Colonic mucosa (tissue), 4 donors: ENCODE measurements around the gene ZNHIT1. TPM values are rescaled to one million over a fixed set of nuclear protein-coding genes. Genes with fewer than 3 reads are reported as not detected.

ENCODE experiments used
- DNase-seq: peaks from one replicate; pipeline ENCODE4 v3.0.0-alpha.2; 2020
- H3K27ac ChIP-seq: fragments of 200-600 bp; one replicate; pipeline ENCODE4 v1.8.0; 2021
- H3K27me3 ChIP-seq: fragments of 200-600 bp; one replicate; pipeline ENCODE4 v1.8.0; 2021
- H3K36me3 ChIP-seq: fragments of 200-600 bp; one replicate; pipeline ENCODE4 v1.8.0; 2021
- H3K4me1 ChIP-seq: fragments of 200-600 bp; one replicate; pipeline ENCODE4 v1.8.0; 2021; ENCODE audit warnings: mild to moderate bottlenecking
- H3K4me3 ChIP-seq: fragments of 200-600 bp; one replicate; pipeline ENCODE4 v1.8.0; 2021
- H3K9ac ChIP-seq, 2 donors: one replicate each; pipeline ENCODE4 v1.7.0; 2013; ENCODE audit warnings: control low read depth in 2 of 2, low read depth in 2 of 2, low read length in 2 of 2
- H3K9me3 ChIP-seq: fragments of 200-600 bp; one replicate; pipeline ENCODE4 v1.8.0; 2021
- intact Hi-C: fragments of 100-400 bp; cut with DNase I; formaldehyde crosslinking; loops from one replicate; pipeline ENCODE4 v1.14.1; 2022
- total RNA-seq, 2 donors: library from RNA; stranded (reverse); fragmentation: NEBNext Ultra II Directional in 1 of 2; extraction: Animal tissue kit (Norgen Biotek cat#: 25700) in 1 of 2; gene quantifications; one replicate each; pipeline ENCODE4 v1.2.1, GENCODE V29; 2021
- TF ChIP-seq, protein P1 (sequence below): fragments of 200-600 bp; IDR thresholded peaks from one replicate; pipeline ENCODE4 v1.8.0; 2022; ENCODE audit warnings: antibody characterized with exemption, mild to moderate bottlenecking
- donor health status: healthy.
- donor health status: DM: no; HTN: no; CAD: no.
- donor health status: DM: no; HTN: no; CAD: no.

Gene ZNHIT1
- total RNA-seq, 2 donors from 2014 or later, result 85.7 to 98.1 TPM

DNA sequence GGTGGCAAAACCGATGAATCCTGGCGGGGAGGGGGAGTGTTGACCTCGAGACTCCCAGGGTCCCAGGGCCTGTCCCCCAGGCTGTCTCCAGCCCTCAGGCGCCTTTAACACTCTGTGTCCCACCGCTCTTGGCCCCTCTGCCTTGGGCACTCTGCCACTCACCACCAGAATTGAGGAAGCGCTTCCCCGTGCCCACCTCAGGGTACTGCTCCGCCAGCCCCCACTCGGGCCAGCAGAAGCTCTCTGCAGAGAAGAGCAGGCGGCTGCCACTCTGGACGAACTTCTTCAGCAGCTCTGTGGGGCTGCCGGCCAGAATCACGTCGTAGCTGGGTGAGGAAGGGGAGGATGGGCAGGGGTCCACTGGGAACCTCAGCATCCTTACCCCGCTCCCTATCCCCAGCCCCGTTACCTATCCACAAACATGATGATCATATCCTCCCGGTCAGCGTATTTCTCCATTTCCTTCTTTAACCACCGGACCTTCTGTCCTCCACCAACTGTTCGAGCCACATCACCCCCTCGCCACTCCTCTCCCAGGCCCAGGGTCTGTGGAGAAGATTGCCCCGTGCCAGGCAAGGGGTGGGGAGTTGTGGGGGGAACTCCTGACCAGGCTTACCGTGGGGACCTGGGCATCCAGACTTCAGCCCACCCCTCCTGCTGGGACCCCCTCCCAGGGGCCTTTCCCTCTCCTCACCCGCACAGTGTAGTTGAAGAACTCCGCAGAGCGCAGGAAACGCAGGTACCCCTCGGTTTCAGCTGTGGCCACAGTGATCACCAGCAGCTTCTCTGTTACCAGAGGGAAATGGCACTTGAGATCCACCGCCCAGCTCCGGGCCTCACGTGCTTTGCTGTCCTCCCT, 1.7 kb upstream of the ZNHIT1 start:
- H3K36me3 ChIP-seq, result no peaks in the 10 kb centered on the region
- peaks cover 5% of the 10 kb centered on the region for H3K4me1 ChIP-seq
- H3K27ac ChIP-seq, result peak overlapping the region; percentile 97
- peak; percentile 46 for DNase-seq
- intact Hi-C loops, result no loop called here
- no peaks in the 10 kb centered on the region for H3K27me3 ChIP-seq
- TF ChIP-seq, protein P1, sequence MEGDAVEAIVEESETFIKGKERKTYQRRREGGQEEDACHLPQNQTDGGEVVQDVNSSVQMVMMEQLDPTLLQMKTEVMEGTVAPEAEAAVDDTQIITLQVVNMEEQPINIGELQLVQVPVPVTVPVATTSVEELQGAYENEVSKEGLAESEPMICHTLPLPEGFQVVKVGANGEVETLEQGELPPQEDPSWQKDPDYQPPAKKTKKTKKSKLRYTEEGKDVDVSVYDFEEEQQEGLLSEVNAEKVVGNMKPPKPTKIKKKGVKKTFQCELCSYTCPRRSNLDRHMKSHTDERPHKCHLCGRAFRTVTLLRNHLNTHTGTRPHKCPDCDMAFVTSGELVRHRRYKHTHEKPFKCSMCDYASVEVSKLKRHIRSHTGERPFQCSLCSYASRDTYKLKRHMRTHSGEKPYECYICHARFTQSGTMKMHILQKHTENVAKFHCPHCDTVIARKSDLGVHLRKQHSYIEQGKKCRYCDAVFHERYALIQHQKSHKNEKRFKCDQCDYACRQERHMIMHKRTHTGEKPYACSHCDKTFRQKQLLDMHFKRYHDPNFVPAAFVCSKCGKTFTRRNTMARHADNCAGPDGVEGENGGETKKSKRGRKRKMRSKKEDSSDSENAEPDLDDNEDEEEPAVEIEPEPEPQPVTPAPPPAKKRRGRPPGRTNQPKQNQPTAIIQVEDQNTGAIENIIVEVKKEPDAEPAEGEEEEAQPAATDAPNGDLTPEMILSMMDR, result no peak
- H3K4me3 ChIP-seq, result peak overlapping the region; percentile 77
- peak overlapping the region; percentile 89 for H3K9ac ChIP-seq
- H3K9me3 ChIP-seq, result no peaks in the 10 kb centered on the region

DNA sequence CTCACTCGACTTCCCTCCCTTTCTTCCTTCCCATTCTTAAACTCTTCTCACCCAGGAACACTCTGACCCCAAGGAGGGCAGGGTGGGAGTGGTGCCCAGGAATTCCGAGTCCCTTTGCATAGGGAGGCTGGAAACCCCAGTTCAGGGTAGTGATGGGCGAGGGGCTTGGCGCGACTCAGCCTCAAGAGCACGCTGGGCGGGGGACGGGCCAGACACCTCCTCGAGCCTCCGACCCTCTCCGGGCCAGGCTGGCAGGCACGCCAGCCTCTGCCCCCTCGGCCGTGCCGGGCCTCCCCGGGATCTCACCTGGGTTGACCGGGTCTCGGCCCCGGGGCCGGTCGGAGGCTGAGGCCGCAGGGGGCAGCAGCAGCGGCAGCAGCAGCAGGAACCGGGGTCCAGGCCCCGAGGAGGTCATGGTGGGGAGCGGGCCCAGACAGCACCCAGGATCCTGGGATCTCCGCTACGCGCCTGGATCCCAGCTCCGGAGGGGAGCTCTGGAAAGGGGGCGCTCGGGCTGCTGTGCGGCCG, 1.0 kb upstream of the ZNHIT1 start:
- H3K27ac ChIP-seq, result peak overlapping the region; percentile 97
- H3K4me3 ChIP-seq, result peak overlapping the region; percentile 77
- intact Hi-C loops, result no loop called here
- peaks cover 5% of the 10 kb centered on the region for H3K4me1 ChIP-seq
- no peak for DNase-seq
- no peaks in the 10 kb centered on the region for H3K27me3 ChIP-seq
- H3K36me3 ChIP-seq, result no peaks in the 10 kb centered on the region
- H3K9ac ChIP-seq, result peak overlapping the region; percentile 89
- H3K9me3 ChIP-seq, result no peaks in the 10 kb centered on the region
- TF ChIP-seq, protein P1, result no peak

DNA sequence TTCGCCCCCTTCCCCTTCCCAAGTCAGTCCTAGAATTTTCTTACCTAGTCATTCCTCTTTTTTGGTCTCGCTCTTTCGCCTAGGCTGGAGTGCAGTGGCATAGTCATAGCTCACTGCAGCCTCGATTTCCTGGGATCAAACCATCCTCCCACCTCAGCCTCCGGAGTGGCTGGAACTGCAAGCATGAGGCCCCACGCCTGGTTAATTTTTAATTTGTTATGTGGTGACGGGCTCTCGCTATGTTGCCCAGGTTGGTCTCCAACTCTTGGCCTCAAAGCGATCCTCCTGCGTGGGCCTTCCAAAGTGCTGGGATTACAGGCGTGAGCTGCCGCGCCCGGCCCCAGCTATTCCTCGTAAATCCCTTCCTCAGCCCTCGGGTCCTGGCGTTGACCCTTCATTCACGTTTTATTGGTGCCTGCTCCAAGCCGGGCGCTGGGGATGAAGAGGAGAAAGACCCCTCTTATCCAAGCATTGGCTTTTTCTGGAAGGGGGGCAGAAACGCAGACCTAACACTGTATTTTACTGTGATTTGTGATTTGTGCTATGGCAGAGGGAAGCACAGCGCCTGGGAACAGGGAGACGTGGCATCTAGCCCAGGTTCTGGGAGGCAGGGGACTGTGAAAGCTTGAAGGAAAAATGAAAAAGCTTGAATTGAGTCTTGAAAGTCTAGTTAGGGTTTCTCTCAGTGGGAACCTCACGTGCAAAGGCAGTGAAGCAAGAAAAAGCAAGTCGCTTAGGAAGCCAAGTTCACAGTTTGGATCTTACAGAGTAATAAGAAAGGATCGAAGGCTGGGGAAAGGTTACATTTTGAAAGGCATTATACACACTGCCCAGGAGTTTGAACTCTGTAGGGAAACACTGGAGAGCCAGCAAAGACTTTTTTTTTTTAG, 516 bp downstream of the ZNHIT1 start:
- TF ChIP-seq, protein P1, result no peak
- peaks cover 5% of the 10 kb centered on the region for H3K4me1 ChIP-seq
- H3K4me3 ChIP-seq, result peak overlapping the region; percentile 77
- H3K9me3 ChIP-seq, result no peaks in the 10 kb centered on the region
- H3K9ac ChIP-seq, result peak overlapping the region; percentile 72 to 89
- H3K27me3 ChIP-seq, result no peaks in the 10 kb centered on the region
- DNase-seq, result no peak
- H3K27ac ChIP-seq, result peak overlapping the region; percentile 97
- peaks cover 4% of the 10 kb centered on the region for H3K36me3 ChIP-seq
- intact Hi-C loops, result no loop called here

DNA sequence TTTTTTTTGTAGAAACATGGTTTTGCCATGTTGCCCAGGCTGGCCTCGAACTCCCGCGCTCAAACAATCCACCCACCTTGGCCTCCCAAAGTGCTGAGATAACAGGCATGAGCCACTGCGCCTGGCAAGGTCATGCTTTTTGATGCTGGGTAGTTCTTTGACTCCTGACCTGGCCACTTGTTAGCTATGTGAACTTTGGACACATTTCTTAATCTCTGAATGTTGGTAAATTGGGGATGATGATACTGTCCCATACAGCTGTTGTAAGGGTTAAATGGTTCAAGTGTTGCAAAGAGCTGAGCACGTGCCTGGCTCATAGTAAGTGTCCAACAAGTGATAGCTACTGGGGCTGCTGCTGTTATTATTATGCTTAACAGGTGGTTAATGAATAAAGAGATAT, 2.3 kb downstream of the ZNHIT1 start:
- no peaks in the 10 kb centered on the region for H3K27me3 ChIP-seq
- intact Hi-C loops, result no loop called here
- no peak overlapping the region for H3K27ac ChIP-seq
- peaks cover 11% of the 10 kb centered on the region for H3K36me3 ChIP-seq
- no peak overlapping the region for H3K9ac ChIP-seq
- H3K9me3 ChIP-seq, result no peaks in the 10 kb centered on the region
- peaks cover 5% of the 10 kb centered on the region for H3K4me1 ChIP-seq
- TF ChIP-seq, protein P1, result no peak
- no peak for DNase-seq
- H3K4me3 ChIP-seq, result no peak overlapping the region

DNA sequence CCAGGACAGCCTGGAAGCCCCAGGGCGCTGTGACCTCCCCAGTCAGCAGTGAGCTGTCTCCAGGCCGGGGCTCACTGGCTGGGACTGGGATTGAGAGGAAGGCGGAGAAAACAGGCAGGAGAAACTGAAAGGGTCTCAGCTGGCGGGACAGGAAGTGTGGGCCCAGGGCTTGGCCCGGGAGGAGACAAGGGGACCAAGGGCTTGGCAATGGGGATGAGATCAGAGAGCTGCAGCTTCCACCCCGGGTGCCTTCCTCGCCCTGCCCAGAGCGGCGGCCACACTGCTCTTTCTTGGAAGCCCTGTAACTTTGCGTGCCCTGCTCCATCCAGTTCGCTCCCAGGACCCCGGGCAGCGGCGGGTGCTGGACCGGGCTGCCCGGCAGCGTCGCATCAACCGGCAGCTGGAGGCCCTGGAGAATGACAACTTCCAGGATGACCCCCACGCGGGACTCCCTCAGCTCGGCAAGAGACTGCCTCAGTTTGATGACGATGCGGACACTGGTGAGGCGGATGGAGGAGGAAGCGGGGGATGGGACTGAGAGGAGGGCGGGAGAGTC, 4.4 kb downstream of the ZNHIT1 start:
- no peak overlapping the region for H3K9ac ChIP-seq
- DNase-seq, result no peak

More for the DNA sequence above, 4.4 kb downstream of the ZNHIT1 start:
- TF ChIP-seq, protein P1, result no peak
- Histone ChIP-seq H3K4me3 (no peak overlapping the region), H3K27ac (no peak overlapping the region), H3K9me3 (no peaks in the 10 kb centered on the region), H3K27me3 (no peaks in the 10 kb centered on the region), H3K4me1 (no peaks in the 10 kb centered on the region), H3K36me3 (peaks cover 11% of the 10 kb centered on the region)
- intact Hi-C loops, result no loop called here
